GM10847 (cell line): ENCODE results near the gene POLR1A.
A peak's percentile ranks its signal among the peaks of the same experiment; 100 is the strongest.

Source experiments
- POLR2A ChIP-seq: IDR thresholded peaks from 2 replicates; pipeline ENCODE4 v1.6.1; 2011; ENCODE audit not compliant: insufficient read length; ENCODE audit errors: extremely low read depth

POLR1A gene

GRCh38 chr2:86038291-86039081 is 67.2 kb downstream of the POLR1A start:
- no peak for TF ChIP-seq POLR2A

- no peak for TF ChIP-seq POLR2A
These were observed 67.9 kb downstream of the POLR1A start for GRCh38 chr2:86037795-86038192.

- TF ChIP-seq POLR2A: no peak
These were observed 68.4 kb downstream of the POLR1A start for GRCh38 chr2:86037141-86037794.

GRCh38 chr2:86036669-86037138 is 69.0 kb downstream of the POLR1A start:
- peak; percentile 41 for TF ChIP-seq POLR2A

- TF ChIP-seq POLR2A: no peak
These were observed 69.6 kb downstream of the POLR1A start for GRCh38 chr2:86035883-86036668.

GRCh38 chr2:86035376-86035882 is 70.3 kb downstream of the POLR1A start:
- TF ChIP-seq POLR2A: no peak

GRCh38 chr2:86033751-86034692 is 71.7 kb downstream of the POLR1A start:
- no peak for TF ChIP-seq POLR2A

- TF ChIP-seq POLR2A: no peak
These were observed 72.7 kb downstream of the POLR1A start for GRCh38 chr2:86032861-86033595.

GRCh38 chr2:86031606-86032005 is 74.1 kb downstream of the POLR1A start:
- no peak for TF ChIP-seq POLR2A

GRCh38 chr2:86031151-86031550 is 74.5 kb downstream of the POLR1A start:
- TF ChIP-seq POLR2A: no peak

- no peak for TF ChIP-seq POLR2A
These were observed 75.8 kb downstream of the POLR1A start for GRCh38 chr2:86029873-86030272.

GRCh38 chr2:86028766-86029381 is 76.8 kb downstream of the POLR1A start:
- no peak for TF ChIP-seq POLR2A

GRCh38 chr2:86027922-86028765 is 77.5 kb downstream of the POLR1A start:
- no peak for TF ChIP-seq POLR2A
